Measurements from ENCODE around the gene RYR2.

RYR2 gene

GRCh38 chr1:237358555-237358954, 316.6 kb downstream of the RYR2 start:
- TF ChIP-seq CTCF (IDR thresholded peaks at IDR 0.05), result no peak

GRCh38 chr1:237367758-237368157, 325.8 kb downstream of the RYR2 start:
- no peak for TF ChIP-seq CTCF (IDR thresholded peaks at IDR 0.05)

- no peak for TF ChIP-seq CTCF (IDR thresholded peaks at IDR 0.05)
These were observed 341.8 kb downstream of the RYR2 start for GRCh38 chr1:237383791-237384190.

- TF ChIP-seq CTCF (IDR thresholded peaks at IDR 0.05), result no peak
These were observed 342.2 kb downstream of the RYR2 start for GRCh38 chr1:237384213-237384612.

GRCh38 chr1:237386362-237387143, 344.6 kb downstream of the RYR2 start:
- TF ChIP-seq CTCF (IDR thresholded peaks at IDR 0.05), result peak; percentile 93

GRCh38 chr1:237387144-237387505, 345.1 kb downstream of the RYR2 start:
- TF ChIP-seq CTCF (IDR thresholded peaks at IDR 0.05), result no peak

- TF ChIP-seq CTCF (IDR thresholded peaks at IDR 0.05), result no peak
These were observed 348.8 kb downstream of the RYR2 start for GRCh38 chr1:237390823-237391222.

- no peak for TF ChIP-seq CTCF (IDR thresholded peaks at IDR 0.05)
These were observed 351.6 kb downstream of the RYR2 start for GRCh38 chr1:237393632-237394031.
